Activated T-cell treated with anti-CD3 and anti-CD28 coated beads, Interleukin-2, amount 50 U/mL, for 24 hours (primary cell): ENCODE data around the gene COL20A1.
"Not testable (repeated sequence)": the region's sequence is repeated elsewhere in the genome, so short reads cannot be mapped to it uniquely, and the experiment has no call there.

Source experiments
- DNase-seq: peaks from one replicate; pipeline ENCODE4 v3.0.0-alpha.2; 2020
- H3K27ac Mint-ChIP-seq: 2 replicates; pipeline ENCODE4 v1.8.0; 2020; ENCODE audit warnings: mild to moderate bottlenecking, mixed read lengths
- H3K27me3 Mint-ChIP-seq: 2 replicates; pipeline ENCODE4 v1.8.0; 2020; ENCODE audit warnings: mixed read lengths
- H3K36me3 Mint-ChIP-seq: 2 replicates; pipeline ENCODE4 v1.8.0; 2020; ENCODE audit warnings: low read depth, mixed read lengths
- H3K4me1 Mint-ChIP-seq: 2 replicates; pipeline ENCODE4 v1.8.0; 2020; ENCODE audit warnings: low read depth, mixed read lengths
- H3K4me3 Mint-ChIP-seq: 2 replicates; pipeline ENCODE4 v1.8.0; 2020; ENCODE audit warnings: mild to moderate bottlenecking, moderate library complexity, mixed read lengths
- H3K9me3 Mint-ChIP-seq: 2 replicates; pipeline ENCODE4 v1.8.0; 2020; ENCODE audit warnings: mixed read lengths

The COL20A1 gene

GRCh38 chr20:63369724-63370617 lies 77.0 kb downstream of the COL20A1 start:
- Mint-ChIP-seq H3K27ac (no peak overlapping the region), H3K27me3 (peaks cover 10% of the 10 kb centered on the region), H3K4me1 (no peaks in the 10 kb centered on the region), H3K4me3 (no peak overlapping the region), H3K9me3 (no peaks in the 10 kb centered on the region), H3K36me3 (no peaks in the 10 kb centered on the region)
- DNase-seq, result no peak

- H3K36me3 Mint-ChIP-seq, result no peaks in the 10 kb centered on the region
- no peak for DNase-seq
- H3K27me3 Mint-ChIP-seq, result peaks cover 5% of the 10 kb centered on the region
- no peak overlapping the region for H3K4me3 Mint-ChIP-seq
- H3K9me3 Mint-ChIP-seq, result no peaks in the 10 kb centered on the region
- no peak overlapping the region for H3K27ac Mint-ChIP-seq
- H3K4me1 Mint-ChIP-seq, result no peaks in the 10 kb centered on the region
Observed at GRCh38 chr20:63370618-63371187, 77.7 kb downstream of the COL20A1 start.

GRCh38 chr20:63371291-63371865 lies 78.4 kb downstream of the COL20A1 start:
- no peak overlapping the region for H3K27ac Mint-ChIP-seq
- DNase-seq, result no peak
- H3K36me3 Mint-ChIP-seq, result no peaks in the 10 kb centered on the region
- peaks cover 9% of the 10 kb centered on the region for H3K27me3 Mint-ChIP-seq
- no peak overlapping the region for H3K4me3 Mint-ChIP-seq
- no peaks in the 10 kb centered on the region for H3K9me3 Mint-ChIP-seq
- peaks cover 2% of the 10 kb centered on the region for H3K4me1 Mint-ChIP-seq

DNA sequence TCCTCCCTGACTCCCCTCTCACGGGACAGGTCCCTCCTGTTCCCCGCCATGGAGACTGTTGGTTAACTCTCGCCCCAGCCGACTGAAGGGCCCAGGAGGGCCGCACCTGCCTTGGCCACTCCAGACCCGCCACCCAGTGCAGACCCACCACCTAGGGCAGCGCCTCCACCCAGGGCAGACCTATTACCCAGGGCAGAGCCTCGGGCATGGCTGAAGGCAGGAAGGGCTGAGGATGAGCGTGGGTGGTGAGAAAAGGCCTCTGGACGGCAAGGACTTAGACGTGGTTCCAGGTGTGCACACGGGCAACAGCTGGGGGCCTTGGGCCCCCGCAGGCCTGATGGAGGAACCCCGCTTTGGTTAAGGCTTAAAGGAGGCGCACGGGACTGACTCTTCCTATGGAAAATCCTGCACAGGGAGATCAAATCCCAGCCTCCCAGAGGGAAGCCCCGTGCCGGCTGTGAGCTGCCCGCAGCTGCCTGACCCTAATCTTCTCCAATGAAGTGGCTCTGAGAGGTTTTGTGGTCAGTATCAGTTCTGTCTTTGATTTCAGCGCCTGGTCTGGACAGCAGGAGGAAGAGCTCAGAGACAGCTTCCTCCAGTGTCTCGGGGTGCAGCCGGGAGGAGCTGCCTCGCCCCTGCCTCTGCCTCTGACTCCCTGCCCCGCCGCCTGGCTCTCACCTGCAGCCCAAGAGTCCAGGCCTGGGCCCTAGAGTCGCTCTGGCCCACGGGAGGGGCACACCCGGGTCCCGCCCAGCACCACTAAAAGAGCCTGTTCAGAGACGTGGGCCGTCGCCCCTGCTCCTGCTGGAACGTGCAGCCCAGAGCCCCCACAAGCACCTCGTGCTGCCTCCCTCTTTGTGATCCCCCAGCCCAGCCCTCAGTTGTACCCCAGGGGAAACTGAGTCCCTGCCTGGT lies 80.2 kb downstream of the COL20A1 start:
- no peak for DNase-seq
- Mint-ChIP-seq H3K27me3 (peaks cover 20% of the 10 kb centered on the region), H3K36me3 (no peaks in the 10 kb centered on the region), H3K4me1 (peaks cover 2% of the 10 kb centered on the region), H3K4me3 (no peak overlapping the region), H3K9me3 (no peaks in the 10 kb centered on the region), H3K27ac (no peak overlapping the region)

DNA sequence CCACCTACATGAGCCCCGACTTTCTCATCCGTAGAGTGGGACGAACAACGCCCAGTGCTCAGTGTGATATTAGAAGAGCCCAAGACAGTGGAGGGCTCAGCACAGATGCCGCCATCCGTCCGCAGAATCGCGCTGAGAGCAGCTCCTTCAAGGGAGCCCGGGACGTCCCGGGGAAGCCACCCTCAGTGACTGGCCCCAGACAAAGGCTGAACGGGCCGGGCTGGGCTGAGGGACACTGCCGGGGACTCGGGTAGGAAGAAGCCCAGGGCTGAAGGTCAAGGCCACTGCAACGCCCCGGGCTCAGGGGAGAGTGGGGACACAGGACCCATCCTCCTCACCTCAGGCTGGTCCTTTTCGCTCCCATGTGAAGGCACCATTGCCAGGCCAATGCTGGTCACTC lies 81.0 kb downstream of the COL20A1 start:
- no peak for DNase-seq
- H3K27me3 Mint-ChIP-seq, result peaks cover 28% of the 10 kb centered on the region
- no peaks in the 10 kb centered on the region for H3K9me3 Mint-ChIP-seq
- no peak overlapping the region for H3K4me3 Mint-ChIP-seq
- no peak overlapping the region for H3K27ac Mint-ChIP-seq
- H3K36me3 Mint-ChIP-seq, result no peaks in the 10 kb centered on the region
- H3K4me1 Mint-ChIP-seq, result peaks cover 2% of the 10 kb centered on the region

- Mint-ChIP-seq H3K27ac (no peak overlapping the region), H3K4me3 (no peak overlapping the region), H3K9me3 (no peaks in the 10 kb centered on the region), H3K4me1 (peaks cover 2% of the 10 kb centered on the region), H3K36me3 (no peaks in the 10 kb centered on the region), H3K27me3 (peaks cover 33% of the 10 kb centered on the region)
- DNase-seq, result no peak
Observed at GRCh38 chr20:63374504-63374903, 81.5 kb downstream of the COL20A1 start.

GRCh38 chr20:63375438-63375837 lies 82.5 kb downstream of the COL20A1 start:
- DNase-seq, result no peak
- H3K4me1 Mint-ChIP-seq, result peaks cover 2% of the 10 kb centered on the region
- no peak overlapping the region for H3K4me3 Mint-ChIP-seq
- peaks cover 37% of the 10 kb centered on the region for H3K27me3 Mint-ChIP-seq
- no peaks in the 10 kb centered on the region for H3K36me3 Mint-ChIP-seq
- no peak overlapping the region for H3K27ac Mint-ChIP-seq
- no peaks in the 10 kb centered on the region for H3K9me3 Mint-ChIP-seq

DNA sequence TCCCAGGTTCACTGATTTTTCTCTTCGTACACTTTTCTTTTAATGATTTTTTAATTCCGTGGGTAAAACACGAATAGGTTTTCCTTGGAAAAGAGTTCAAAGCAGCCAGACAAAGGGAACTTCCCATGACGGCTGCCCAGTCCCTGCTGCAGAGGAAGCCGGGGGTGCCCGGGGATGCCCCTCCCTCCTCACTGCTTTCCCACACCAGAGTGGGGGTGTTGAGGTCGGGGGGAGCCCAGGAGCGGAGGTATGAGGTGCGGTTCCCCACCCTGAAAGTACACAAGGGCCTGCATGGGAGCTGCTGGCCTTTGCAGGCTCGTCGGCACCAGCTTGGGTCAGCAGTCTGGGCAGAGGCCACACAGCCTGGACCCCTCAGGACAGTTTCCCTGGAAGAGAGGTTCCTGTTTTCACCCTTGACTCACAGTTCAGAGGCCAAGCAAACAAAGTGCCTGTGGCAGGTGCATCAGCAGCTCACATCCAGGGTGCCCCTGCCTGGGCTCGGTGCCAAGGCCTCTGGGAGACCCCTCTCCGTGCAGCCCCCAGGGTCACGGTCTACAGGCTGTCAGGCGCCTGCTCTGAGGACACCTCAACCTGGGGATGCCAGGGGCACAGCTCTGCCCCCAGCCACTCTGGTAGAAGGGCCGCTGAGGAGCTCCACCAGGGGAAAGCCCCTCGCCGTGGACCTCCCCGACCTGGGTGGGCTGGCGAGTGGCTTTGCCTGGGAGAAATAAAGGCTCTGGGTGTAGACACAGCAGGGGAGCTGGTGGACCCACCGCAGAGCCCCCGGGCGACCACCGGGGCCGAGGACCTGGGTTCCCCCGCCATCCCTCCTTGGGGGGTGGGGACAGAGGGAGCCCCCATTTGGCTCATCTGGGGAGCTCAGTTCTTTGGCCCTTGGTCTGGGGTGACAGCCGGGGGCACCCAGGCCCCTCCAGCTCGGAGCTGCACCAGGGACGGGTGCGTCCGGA lies 83.6 kb downstream of the COL20A1 start:
- no peak for DNase-seq
- Mint-ChIP-seq H3K4me3 (no peak overlapping the region), H3K27me3 (peaks cover 37% of the 10 kb centered on the region), H3K9me3 (no peaks in the 10 kb centered on the region), H3K27ac (no peak overlapping the region), H3K4me1 (peaks cover 2% of the 10 kb centered on the region), H3K36me3 (no peaks in the 10 kb centered on the region)

GRCh38 chr20:63377256-63377941 lies 84.4 kb downstream of the COL20A1 start:
- no peak for DNase-seq
- no peak overlapping the region for H3K27ac Mint-ChIP-seq
- peaks cover 37% of the 10 kb centered on the region for H3K27me3 Mint-ChIP-seq
- no peak overlapping the region for H3K4me3 Mint-ChIP-seq
- H3K9me3 Mint-ChIP-seq, result no peaks in the 10 kb centered on the region
- H3K4me1 Mint-ChIP-seq, result peaks cover 2% of the 10 kb centered on the region
- H3K36me3 Mint-ChIP-seq, result no peaks in the 10 kb centered on the region

- Mint-ChIP-seq H3K36me3 (no peaks in the 10 kb centered on the region), H3K4me3 (no peak overlapping the region), H3K27ac (no peak overlapping the region), H3K27me3 (peaks cover 33% of the 10 kb centered on the region), H3K4me1 (peaks cover 2% of the 10 kb centered on the region), H3K9me3 (no peaks in the 10 kb centered on the region)
- DNase-seq, result no peak
Observed at GRCh38 chr20:63377951-63378381, 85.0 kb downstream of the COL20A1 start.

DNA sequence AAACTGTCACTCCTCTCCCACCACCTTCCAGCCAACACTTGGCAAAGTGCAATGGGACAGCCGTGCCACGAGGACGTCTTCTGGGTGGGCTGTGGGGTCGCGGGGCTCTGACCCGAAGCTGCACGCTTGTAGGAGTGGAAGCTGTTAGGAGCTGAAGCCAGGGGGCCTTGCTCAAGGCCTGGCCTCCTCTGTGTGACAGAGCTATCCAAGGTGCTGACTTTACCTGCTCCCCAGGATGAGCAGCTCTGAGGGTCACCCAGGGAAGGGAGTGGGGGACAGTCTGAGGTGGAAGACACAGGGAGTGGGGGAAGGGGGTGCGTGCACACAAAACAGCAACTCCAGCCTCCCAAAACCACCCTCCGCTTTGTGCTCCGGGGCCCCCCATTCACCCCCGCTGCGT lies 85.6 kb downstream of the COL20A1 start:
- Mint-ChIP-seq H3K4me3 (no peak overlapping the region), H3K27ac (no peak overlapping the region), H3K4me1 (peaks cover 2% of the 10 kb centered on the region), H3K27me3 (peaks cover 37% of the 10 kb centered on the region), H3K9me3 (no peaks in the 10 kb centered on the region), H3K36me3 (no peaks in the 10 kb centered on the region)
- DNase-seq, result no peak

- H3K27me3 Mint-ChIP-seq, result peaks cover 37% of the 10 kb centered on the region
- H3K4me3 Mint-ChIP-seq, result no peak overlapping the region
- H3K36me3 Mint-ChIP-seq, result no peaks in the 10 kb centered on the region
- H3K4me1 Mint-ChIP-seq, result peaks cover 2% of the 10 kb centered on the region
- DNase-seq, result no peak
- no peak overlapping the region for H3K27ac Mint-ChIP-seq
- H3K9me3 Mint-ChIP-seq, result no peaks in the 10 kb centered on the region
Observed at GRCh38 chr20:63379296-63379695, 86.3 kb downstream of the COL20A1 start.

DNA sequence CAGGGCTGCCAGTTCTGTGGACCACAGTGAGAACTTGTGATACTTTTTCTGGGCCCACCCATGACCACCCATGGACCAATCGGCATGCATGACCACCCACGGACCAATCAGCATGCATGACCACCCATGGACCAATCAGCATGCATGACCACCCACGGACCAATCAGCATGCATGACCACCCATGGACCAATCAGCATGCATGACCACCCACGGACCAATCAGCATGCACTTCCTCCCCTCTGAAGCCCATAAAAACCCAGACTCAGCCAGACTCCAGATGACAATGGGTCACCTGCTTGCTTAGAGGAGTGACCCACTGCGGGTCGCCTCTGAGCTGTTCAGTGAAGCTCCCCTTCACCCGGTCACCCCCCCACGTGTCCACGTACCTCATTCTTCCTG lies 86.9 kb downstream of the COL20A1 start:
- H3K36me3 Mint-ChIP-seq, H3K27ac Mint-ChIP-seq: not testable (repeated sequence)
- peaks cover 37% of the 10 kb centered on the region for H3K27me3 Mint-ChIP-seq

More for the DNA sequence above, 86.9 kb downstream of the COL20A1 start:
- H3K4me1 Mint-ChIP-seq, H3K9me3 Mint-ChIP-seq, H3K4me3 Mint-ChIP-seq, DNase-seq: not testable (repeated sequence)
